Chondrocyte (in vitro differentiated cells): ENCODE measurements around the gene GRHL1. TPM values are rescaled to one million over a fixed set of nuclear protein-coding genes. Genes with fewer than 3 reads are reported as not detected.
A peak's percentile ranks its signal among the peaks of the same experiment; 100 is the strongest.

Experiments
- DNase-seq: peaks from one replicate; pipeline ENCODE4 v3.0.0; 2021; ENCODE audit warnings: mixed read lengths, low spot score
- H3K27ac Mint-ChIP-seq: one replicate; pipeline ENCODE4 v1.8.0; 2021; ENCODE audit warnings: mild to moderate bottlenecking, moderate library complexity, mixed read lengths; ENCODE audit not compliant: unreplicated experiment
- H3K27me3 Mint-ChIP-seq: 2 replicates; pipeline ENCODE4 v1.8.0; 2021; ENCODE audit warnings: low read depth, mixed read lengths
- H3K36me3 Mint-ChIP-seq: 2 replicates; pipeline ENCODE4 v1.8.0; 2021; ENCODE audit warnings: low read depth, mixed read lengths
- H3K4me1 Mint-ChIP-seq: 2 replicates; pipeline ENCODE4 v1.8.0; 2021; ENCODE audit warnings: low read depth, mild to moderate bottlenecking, mixed read lengths
- H3K4me3 Mint-ChIP-seq: one replicate; pipeline ENCODE4 v1.8.0; 2021; ENCODE audit warnings: mild to moderate bottlenecking, moderate library complexity, mixed read lengths; ENCODE audit not compliant: unreplicated experiment
- H3K9me3 Mint-ChIP-seq: 2 replicates; pipeline ENCODE4 v1.8.0; 2021; ENCODE audit warnings: low read depth, mixed read lengths
- total RNA-seq: library from RNA; stranded (reverse); gene quantifications from 3 replicates; pipeline ENCODE4 v1.2.1, GENCODE V29; 2021
- TF ChIP-seq, protein P1 (sequence below): fragments of 200-600 bp; sonication (generic); IDR thresholded peaks from 2 replicates; pipeline ENCODE4 v1.5.0; 2021; ENCODE audit warnings: antibody characterized with exemption, mild to moderate bottlenecking, moderate library complexity

Gene GRHL1
- total RNA-seq, 1 donor from 2014 or later = 0.42 TPM

DNA sequence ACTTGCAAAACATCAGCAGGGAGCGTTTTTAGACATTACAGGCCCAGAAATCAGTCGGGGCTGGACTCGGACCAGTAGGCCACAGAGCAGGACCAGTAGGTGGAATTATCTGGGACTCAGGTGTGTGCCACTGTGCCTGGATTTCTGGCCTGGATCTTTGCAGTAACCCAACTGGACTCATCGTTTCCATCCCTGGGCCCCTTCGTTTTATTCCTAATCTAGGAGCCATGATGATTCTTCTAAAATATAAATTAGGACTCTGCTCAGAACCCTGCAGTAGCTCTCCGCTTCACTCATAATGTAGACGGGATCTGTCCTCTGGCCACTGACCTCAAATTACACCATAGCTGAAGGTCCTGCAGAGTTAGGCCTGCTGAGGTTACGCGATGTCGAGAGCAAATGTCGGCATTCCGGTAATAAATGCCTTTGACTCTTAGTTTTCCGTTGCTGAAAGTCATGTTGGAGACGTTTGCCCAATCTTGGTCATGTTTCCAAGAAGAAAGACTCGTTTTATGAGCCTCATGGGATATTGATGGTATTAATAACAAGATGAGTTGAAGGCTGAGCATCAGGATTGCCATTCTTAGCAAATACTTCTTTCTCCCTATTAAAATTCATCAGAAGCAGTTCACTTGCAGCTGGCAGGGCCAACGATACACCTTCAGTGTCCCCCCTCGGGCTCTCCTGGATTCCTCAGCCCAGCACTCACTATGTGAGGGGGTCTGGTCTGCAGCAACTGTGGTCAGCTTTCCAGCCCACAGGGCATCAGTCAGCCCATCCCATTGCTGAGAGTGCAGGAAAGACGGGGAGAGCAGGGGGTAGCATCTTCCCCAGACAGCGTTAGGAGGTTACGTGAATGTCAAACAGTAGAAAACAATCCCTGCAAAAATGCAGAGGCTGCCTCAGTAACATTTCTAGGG, 52.0 kb downstream of the GRHL1 start:
- Mint-ChIP-seq H3K4me3 (no peak overlapping the region), H3K27ac (no peak overlapping the region), H3K36me3 (no peaks in the 10 kb centered on the region), H3K27me3 (no peaks in the 10 kb centered on the region), H3K4me1 (peaks cover 19% of the 10 kb centered on the region), H3K9me3 (no peaks in the 10 kb centered on the region)
- TF ChIP-seq, protein P1, sequence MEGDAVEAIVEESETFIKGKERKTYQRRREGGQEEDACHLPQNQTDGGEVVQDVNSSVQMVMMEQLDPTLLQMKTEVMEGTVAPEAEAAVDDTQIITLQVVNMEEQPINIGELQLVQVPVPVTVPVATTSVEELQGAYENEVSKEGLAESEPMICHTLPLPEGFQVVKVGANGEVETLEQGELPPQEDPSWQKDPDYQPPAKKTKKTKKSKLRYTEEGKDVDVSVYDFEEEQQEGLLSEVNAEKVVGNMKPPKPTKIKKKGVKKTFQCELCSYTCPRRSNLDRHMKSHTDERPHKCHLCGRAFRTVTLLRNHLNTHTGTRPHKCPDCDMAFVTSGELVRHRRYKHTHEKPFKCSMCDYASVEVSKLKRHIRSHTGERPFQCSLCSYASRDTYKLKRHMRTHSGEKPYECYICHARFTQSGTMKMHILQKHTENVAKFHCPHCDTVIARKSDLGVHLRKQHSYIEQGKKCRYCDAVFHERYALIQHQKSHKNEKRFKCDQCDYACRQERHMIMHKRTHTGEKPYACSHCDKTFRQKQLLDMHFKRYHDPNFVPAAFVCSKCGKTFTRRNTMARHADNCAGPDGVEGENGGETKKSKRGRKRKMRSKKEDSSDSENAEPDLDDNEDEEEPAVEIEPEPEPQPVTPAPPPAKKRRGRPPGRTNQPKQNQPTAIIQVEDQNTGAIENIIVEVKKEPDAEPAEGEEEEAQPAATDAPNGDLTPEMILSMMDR = no peak
- peak; percentile 28 for DNase-seq

GRCh38 chr2:10004401-10004800, 52.9 kb downstream of the GRHL1 start:
- H3K9me3 Mint-ChIP-seq = no peaks in the 10 kb centered on the region
- TF ChIP-seq, protein P1 = no peak
- DNase-seq = peak; percentile 17
- no peak overlapping the region for H3K4me3 Mint-ChIP-seq
- H3K4me1 Mint-ChIP-seq = peaks cover 23% of the 10 kb centered on the region
- no peak overlapping the region for H3K27ac Mint-ChIP-seq
- no peaks in the 10 kb centered on the region for H3K27me3 Mint-ChIP-seq
- H3K36me3 Mint-ChIP-seq = no peaks in the 10 kb centered on the region

DNA sequence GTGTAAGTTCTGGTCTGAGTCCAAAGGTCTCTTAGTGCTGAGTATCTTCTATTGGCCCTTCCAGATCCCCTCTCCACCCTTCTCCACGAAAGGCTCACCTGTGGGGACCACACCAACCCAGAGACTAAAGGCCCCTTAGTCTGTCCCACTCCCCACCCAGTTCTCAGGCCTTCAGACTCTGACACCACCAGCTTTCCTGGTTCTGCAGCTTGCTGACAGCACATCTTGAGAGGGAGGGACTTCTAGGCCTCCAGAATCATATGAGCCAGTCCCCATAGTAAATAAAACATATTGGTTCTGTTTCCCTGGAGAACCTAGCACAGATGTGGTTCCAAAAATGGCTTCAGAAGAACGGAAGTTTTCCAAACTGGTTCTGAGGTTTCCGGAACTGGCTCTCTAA, 53.3 kb downstream of the GRHL1 start:
- Mint-ChIP-seq H3K36me3 (no peaks in the 10 kb centered on the region), H3K4me1 (peaks cover 23% of the 10 kb centered on the region), H3K27ac (no peak overlapping the region), H3K27me3 (no peaks in the 10 kb centered on the region), H3K4me3 (no peak overlapping the region), H3K9me3 (no peaks in the 10 kb centered on the region)
- TF ChIP-seq, protein P1 = no peak
- DNase-seq = peak; percentile 11

DNA sequence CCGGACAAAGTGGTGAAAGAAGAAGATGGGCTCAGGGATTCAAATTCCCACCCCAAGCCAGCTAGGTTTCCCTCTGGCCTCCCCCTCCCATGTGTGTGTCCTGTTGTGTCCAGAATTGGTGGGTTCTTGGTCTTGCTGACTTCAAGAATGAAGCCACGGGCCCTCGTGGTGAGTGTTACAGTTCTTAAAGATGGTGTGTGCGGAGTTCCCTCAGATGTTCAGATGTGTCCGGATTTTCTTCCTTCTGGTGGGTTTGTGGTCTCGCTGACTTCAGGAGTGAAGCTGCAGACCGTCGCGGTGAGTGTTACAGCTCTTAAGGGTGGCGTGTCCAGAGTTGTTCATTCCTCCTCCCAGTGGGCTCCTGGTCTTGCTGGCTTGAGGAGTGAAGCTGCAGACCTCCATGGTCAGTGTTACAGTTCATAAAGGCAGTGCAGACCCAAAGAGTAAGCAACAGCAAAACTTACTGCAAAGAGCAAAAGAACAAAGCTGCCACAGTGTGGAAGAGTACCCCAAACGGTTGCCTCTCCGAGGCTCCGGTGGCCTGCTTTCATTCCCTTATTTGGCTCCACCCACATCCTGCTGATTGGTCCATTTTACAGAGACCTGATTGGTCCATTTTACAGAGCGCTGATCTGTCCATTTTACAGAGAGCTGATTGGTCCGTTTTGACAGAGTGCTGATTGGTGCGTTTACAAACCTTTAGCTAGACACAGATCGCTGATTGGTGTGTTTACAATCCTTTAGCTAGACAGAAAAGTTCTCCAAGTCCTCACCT, 54.2 kb downstream of the GRHL1 start:
- Mint-ChIP-seq H3K9me3 (no peaks in the 10 kb centered on the region), H3K27ac (no peak overlapping the region), H3K4me1 (peaks cover 26% of the 10 kb centered on the region), H3K36me3 (no peaks in the 10 kb centered on the region), H3K27me3 (no peaks in the 10 kb centered on the region), H3K4me3 (no peak overlapping the region)
- DNase-seq = peak; percentile 29
- TF ChIP-seq, protein P1 = no peak
